Heart right ventricle (tissue), 16 donors: Measurements from ENCODE around the gene SLC25A3. TPM values are rescaled to one million over a fixed set of nuclear protein-coding genes. Genes with fewer than 3 reads are reported as not detected.

Source experiments
- ATAC-seq, 8 donors: fragments of 200-7000 bp; cut with Tn5 transposase; one replicate each; pipeline ENCODE4 v1.9.1; 2020; ENCODE audit warnings: mild to moderate bottlenecking in 8 of 8, moderate library complexity in 8 of 8, moderate number of reproducible peaks in 1 of 8
- DNase-seq, 2 donors: peaks; one replicate each; pipeline ENCODE4 v3.0.0-alpha.2; 2020
- H3K27ac ChIP-seq, 10 donors: fragments of 200-600 bp; sonication (generic) in 2 of 10; one replicate each; pipeline versions ENCODE4 v1.5.0 to v1.8.0; 2020 to 2022; ENCODE audit warnings: mild to moderate bottlenecking in 3 of 10
- H3K27me3 ChIP-seq, 7 donors: fragments of 200-600 bp; one replicate each; pipeline ENCODE4 v1.8.0; 2021 to 2022; ENCODE audit warnings: mild to moderate bottlenecking in 2 of 7
- H3K36me3 ChIP-seq, 9 donors: fragments of 200-600 bp; sonication (generic) in 1 of 9; one replicate each; pipeline versions ENCODE4 v1.5.0 to v1.8.0; 2020 to 2022; ENCODE audit warnings: mild to moderate bottlenecking in 2 of 9
- H3K4me1 ChIP-seq, 9 donors: fragments of 200-600 bp; sonication (generic) in 1 of 9; one replicate each; pipeline versions ENCODE4 v1.5.0 to v1.8.0; 2020 to 2022; ENCODE audit warnings: mild to moderate bottlenecking in 4 of 9
- H3K4me3 ChIP-seq, 10 donors: fragments of 200-600 bp; sonication (generic) in 2 of 10; one replicate each; pipeline versions ENCODE4 v1.5.0 to v1.8.0; 2020 to 2022; ENCODE audit warnings: mild to moderate bottlenecking in 7 of 10, moderate library complexity in 2 of 10
- H3K9me3 ChIP-seq, 11 donors: fragments of 200-600 bp in 10 of 11; sonication (generic) in 2 of 11; one replicate each; pipeline versions ENCODE4 v1.5.0 to v1.8.0; 2013 to 2022; ENCODE audit warnings: mild to moderate bottlenecking in 2 of 11, control low read depth in 1 of 11, moderate library complexity in 1 of 11
- WGBS, 2 donors: extraction: QIAGEN DNeasy Blood & Tissue Kit; methylation state at CpG; one replicate each; pipeline ENCODE4 v1.1.7; 2013; ENCODE audit warnings: inconsistent platforms in 1 of 2; 5-methylcytosine and 5-hydroxymethylcytosine counted together
- intact Hi-C, 10 donors: fragments of 100-400 bp; cut with DNase I; formaldehyde crosslinking; loops; one replicate each; pipeline versions ENCODE4 v1.11.1 to v1.14.2; 2022
- polyA plus RNA-seq, 2 donors: library from polyadenylated mRNA; stranded (reverse); fragments of 200-250 nt; gene quantifications; one replicate each; pipeline ENCODE4 v1.2.3, GENCODE V29; 2013
- total RNA-seq, 10 donors: library from RNA; stranded (reverse); fragmentation: NEBNext Ultra II Directional in 3 of 10; extraction: Animal tissue kit (Norgen Biotek cat#: 25700) in 3 of 10; gene quantifications; one replicate each; pipeline versions ENCODE4 v1.2.1 to v1.2.4, GENCODE V29; 2021 to 2023
- TF ChIP-seq, protein P1 (sequence below), 9 donors: fragments of 200-600 bp; sonication (generic) in 2 of 9; IDR thresholded peaks; one replicate each; pipeline versions ENCODE4 v1.5.0 to v1.8.0; 2021 to 2022; ENCODE audit warnings: antibody characterized with exemption in 9 of 9, mild to moderate bottlenecking in 5 of 9, moderate library complexity in 1 of 9
- donor health status: Arrhythmogenic right ventricular cardiomyopathy.
- donor health status: ischemic (EF 13 %, LVEDD 7.1; RV severe dilation, severe dysfunction).
- donor health status: healthy with polysubstance abuse.
- donor health status: DM: no; HTN: yes; CAD: no.
- donor health status: DM: no; HTN: no; CAD: no.
- donor health status: ischemic (EF 25% LVEDD 6.9; RV normal size, moderate dysfunction).
- donor health status: ischemic (EF 25% LVEDD 5.7; RV mildly dilated, moderate dysfunction).
- donor health status: healthy.
- donor health status: DM: yes; HTN: yes; CAD: no.
- donor health status: Ischemic cardiomyopathy.
- donor health status: ischemic (EF 35%, LVEDD 5.7; RV mildly dilated, moderate dysfunction).
- donor health status: nonischemic (EF 11% LVEDD 7.7; RV severe dilation, severe dysfunction).
- donor health status: DM: yes; HTN: yes; CAD: no.
- donor health status: PGD.
- donor health status: ischemic (EF 29% LVEDD 5.4; RV normal size, mild dysfunction).
- donor health status: nonischemic (EF 23%, LVEDD 6.1; RV moderate dilation, normal function).

The SLC25A3 gene
- total and polyA plus RNA-seq, 12 donors = 742 to 2,142 (median 1,683) TPM

DNA sequence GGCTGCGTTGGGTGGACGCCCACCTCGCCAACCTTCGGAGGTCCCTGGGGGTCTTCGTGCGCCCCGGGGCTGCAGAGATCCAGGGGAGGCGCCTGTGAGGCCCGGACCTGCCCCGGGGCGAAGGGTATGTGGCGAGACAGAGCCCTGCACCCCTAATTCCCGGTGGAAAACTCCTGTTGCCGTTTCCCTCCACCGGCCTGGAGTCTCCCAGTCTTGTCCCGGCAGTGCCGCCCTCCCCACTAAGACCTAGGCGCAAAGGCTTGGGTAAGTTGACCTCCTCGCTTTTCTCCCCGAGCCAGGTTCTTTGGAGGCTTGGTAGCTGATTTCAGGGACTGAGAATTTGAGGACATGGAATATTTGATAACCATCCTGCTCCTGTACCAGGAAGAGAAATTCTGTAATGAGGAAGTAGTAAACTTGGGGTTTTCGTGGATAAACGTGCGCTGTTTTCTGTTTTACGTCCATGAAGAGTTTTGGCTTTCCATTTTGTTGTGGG lies 52.1 kb downstream of the SLC25A3 start:
- peak in 1 of 2 donors; percentile 25 for DNase-seq
- H3K36me3 ChIP-seq = peaks cover 0 to 29% (median 16%) of the 10 kb centered on the region in 9 donors
- H3K27me3 ChIP-seq = no peaks in the 10 kb centered on the region
- no peaks in the 10 kb centered on the region for H3K9me3 ChIP-seq
- TF ChIP-seq, protein P1, sequence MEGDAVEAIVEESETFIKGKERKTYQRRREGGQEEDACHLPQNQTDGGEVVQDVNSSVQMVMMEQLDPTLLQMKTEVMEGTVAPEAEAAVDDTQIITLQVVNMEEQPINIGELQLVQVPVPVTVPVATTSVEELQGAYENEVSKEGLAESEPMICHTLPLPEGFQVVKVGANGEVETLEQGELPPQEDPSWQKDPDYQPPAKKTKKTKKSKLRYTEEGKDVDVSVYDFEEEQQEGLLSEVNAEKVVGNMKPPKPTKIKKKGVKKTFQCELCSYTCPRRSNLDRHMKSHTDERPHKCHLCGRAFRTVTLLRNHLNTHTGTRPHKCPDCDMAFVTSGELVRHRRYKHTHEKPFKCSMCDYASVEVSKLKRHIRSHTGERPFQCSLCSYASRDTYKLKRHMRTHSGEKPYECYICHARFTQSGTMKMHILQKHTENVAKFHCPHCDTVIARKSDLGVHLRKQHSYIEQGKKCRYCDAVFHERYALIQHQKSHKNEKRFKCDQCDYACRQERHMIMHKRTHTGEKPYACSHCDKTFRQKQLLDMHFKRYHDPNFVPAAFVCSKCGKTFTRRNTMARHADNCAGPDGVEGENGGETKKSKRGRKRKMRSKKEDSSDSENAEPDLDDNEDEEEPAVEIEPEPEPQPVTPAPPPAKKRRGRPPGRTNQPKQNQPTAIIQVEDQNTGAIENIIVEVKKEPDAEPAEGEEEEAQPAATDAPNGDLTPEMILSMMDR (IDR thresholded peaks at IDR 0.05) = no peak
- H3K27ac ChIP-seq = peak overlapping the region; percentile 63 to 95 (median 90)
- H3K4me1 ChIP-seq = peaks cover 0 to 37% (median 21%) of the 10 kb centered on the region in 9 donors
- 0 to 1% methylated on average over 24 of the region's 24 CpGs for WGBS, 2 donors
- ATAC-seq = peak in 6 of 8 donors; percentile 10 to 32 (median 21)
- H3K4me3 ChIP-seq = peak overlapping the region; percentile 68 to 99 (median 90)
- intact Hi-C loops = loop anchor here in 7 of 10 donors (1.0 to 10.0 kb wide), 4 partner anchors 51 to 231 kb away; partner anchors contain the start of gene SLC25A3 (in 7 of the 7)

DNA sequence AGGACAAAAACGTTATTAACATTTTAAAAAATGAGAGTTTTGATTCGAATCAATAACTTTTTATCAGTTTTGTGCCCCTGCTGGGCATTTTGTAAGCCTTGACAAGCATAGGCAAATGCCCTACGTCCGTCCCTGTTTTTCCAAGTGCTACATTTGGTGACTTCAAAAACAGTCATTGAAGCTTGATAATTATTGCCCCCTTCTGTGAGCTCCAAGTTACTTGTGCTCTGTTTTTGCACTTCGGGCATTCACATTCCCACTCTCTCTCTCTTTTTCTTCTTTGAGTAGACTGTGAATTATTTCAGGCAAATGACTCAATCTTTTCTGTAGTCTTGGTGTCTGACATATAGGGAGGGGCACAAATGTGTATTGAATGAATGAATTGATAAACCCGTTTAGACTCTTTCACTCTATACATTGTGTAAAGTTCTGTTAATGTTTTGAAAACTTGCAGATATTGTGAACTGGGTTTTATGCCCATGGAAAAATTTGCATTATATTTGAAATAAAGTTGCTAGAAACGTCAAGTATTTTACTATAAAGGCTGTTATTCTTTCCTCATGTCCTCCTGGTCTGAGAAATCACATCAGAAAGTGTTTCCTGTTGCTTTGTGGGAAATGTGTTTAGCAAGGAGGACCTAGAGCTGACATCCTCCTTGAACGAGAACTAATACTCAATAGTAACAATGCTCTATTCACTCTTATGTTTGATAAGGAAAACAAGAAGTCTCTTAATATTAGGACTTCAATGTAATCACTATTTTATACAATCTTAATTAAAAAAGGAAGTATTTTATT lies 53.0 kb downstream of the SLC25A3 start:
- Histone ChIP-seq H3K27me3 (no peaks in the 10 kb centered on the region), H3K9me3 (no peaks in the 10 kb centered on the region), H3K27ac (peak overlapping the region in 3 of 10 donors; percentile 89 to 95 (median 91)), H3K36me3 (peaks cover 0 to 38% (median 16%) of the 10 kb centered on the region in 9 donors), H3K4me1 (peaks cover 0 to 36% (median 21%) of the 10 kb centered on the region in 9 donors), H3K4me3 (peak overlapping the region in 9 of 10 donors; percentile 68 to 99 (median 92))
- TF ChIP-seq, protein P1 (IDR thresholded peaks at IDR 0.05) = peak in 2 of 9 donors; percentile 5 to 6
- DNase-seq (no peak), ATAC-seq (no peak)
- intact Hi-C loops = loop anchor here in 3 of 10 donors (10.0 kb wide), 2 partner anchors 52 to 232 kb away; partner anchors contain the start of gene SLC25A3 (in 2 of the 3)
- WGBS, 2 donors = 11 to 16% methylated on average over 8 of the region's 8 CpGs

DNA sequence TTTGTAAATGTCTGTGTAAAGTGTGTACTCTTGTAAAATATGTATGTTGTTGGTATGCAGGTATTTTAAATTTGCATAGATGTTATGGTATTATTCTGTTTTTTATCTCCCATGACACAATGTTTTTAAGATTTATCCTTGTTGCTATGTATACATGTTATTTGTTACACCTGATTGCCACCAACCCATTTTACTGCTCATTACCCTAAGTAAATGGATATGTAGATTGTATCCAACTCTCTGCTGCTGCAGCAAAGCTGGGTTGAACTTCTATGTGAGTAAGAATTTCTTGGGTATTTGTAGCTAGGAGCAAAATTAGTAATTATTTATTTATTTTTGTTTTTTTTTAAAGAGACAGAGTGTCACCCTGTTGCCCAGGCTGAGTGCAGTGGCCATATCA lies 57.8 kb downstream of the SLC25A3 start:
- no peak overlapping the region for H3K27ac ChIP-seq
- TF ChIP-seq, protein P1 (IDR thresholded peaks at IDR 0.05) = no peak
- no peak for ATAC-seq
- H3K9me3 ChIP-seq = no peaks in the 10 kb centered on the region
- no peaks in the 10 kb centered on the region for H3K27me3 ChIP-seq
- peaks cover 0 to 21% (median 12%) of the 10 kb centered on the region in 9 donors for H3K4me1 ChIP-seq
- intact Hi-C loops = loop anchor here in 6 of 10 donors (5.0 to 10.0 kb wide), 4 partner anchors 84 to 234 kb away; no protein-coding TSS in a partner anchor
- H3K4me3 ChIP-seq = no peak overlapping the region
- H3K36me3 ChIP-seq = peaks cover 0 to 72% (median 16%) of the 10 kb centered on the region in 9 donors
- DNase-seq = no peak

DNA sequence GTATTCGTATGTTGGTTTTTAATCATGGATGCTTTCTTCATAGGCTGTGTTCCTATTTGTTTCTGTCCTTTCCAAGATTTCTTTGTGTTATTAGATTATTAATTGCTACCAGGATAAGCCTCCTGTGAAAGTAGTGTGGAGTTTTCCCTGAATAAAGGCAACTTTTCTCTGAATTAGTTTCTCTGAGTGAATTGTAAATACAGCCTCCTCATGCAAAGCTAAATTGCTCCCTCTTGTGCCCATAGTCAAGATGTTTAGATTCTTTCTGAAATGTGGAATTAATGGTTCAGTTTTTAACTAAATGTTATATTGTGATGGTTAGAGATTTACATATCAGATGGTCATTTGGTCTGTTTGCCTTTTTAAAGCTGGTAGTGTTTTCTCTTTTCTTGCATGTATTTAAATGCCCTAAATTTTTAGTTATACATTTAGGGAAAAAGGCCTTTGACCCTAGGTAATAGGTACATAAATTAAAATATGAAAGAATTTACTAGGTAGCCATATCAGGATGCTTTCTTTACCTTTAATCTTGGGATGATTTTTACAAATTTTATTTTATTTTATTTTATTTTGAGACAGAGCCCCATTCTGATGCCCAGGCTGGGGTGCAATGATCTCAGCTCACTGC lies 60.5 kb downstream of the SLC25A3 start:
- WGBS, 2 donors = 88 to 89% methylated on average over 1 of the region's 1 CpG
- DNase-seq = peak in 1 of 2 donors; percentile 20
- intact Hi-C loops = loop anchor here in 8 of 10 donors (1.0 to 10.0 kb wide), 6 partner anchors 87 to 237 kb away; no protein-coding TSS in a partner anchor
- Histone ChIP-seq H3K36me3 (peaks cover 0 to 86% (median 15%) of the 10 kb centered on the region in 9 donors), H3K27me3 (no peaks in the 10 kb centered on the region), H3K4me3 (no peak overlapping the region), H3K9me3 (no peaks in the 10 kb centered on the region), H3K4me1 (no peaks in the 10 kb centered on the region), H3K27ac (no peak overlapping the region)
- ATAC-seq = peak in 1 of 8 donors; percentile 47
- TF ChIP-seq, protein P1 (IDR thresholded peaks at IDR 0.05) = peak; percentile 32 to 79 (median 67)
